Effector memory CD8-positive, alpha-beta T cell (primary cell): ENCODE measurements around the gene NRIP3.
A peak's percentile ranks its signal among the peaks of the same experiment; 100 is the strongest.

Source experiments
- ATAC-seq: fragments of 150-1000 bp; cut with Tn5 transposase; replicated peaks from 2 replicates; pipeline ENCODE4 v1.10.0; 2021; ENCODE audit warnings: mild to moderate bottlenecking, moderate library complexity
- DNase-seq, 3 experiments: peaks; one replicate each; pipeline ENCODE4 v3.0.0; 2021
- H3K27ac Mint-ChIP-seq, 2 donors: one replicate each; pipeline ENCODE4 v1.8.0; 2022; ENCODE audit warnings: mild to moderate bottlenecking in 2 of 2, mixed read lengths in 2 of 2, moderate library complexity in 2 of 2
- H3K27me3 Mint-ChIP-seq, 2 donors: one replicate each; pipeline ENCODE4 v1.8.0; 2022; ENCODE audit warnings: mixed read lengths in 2 of 2
- H3K36me3 Mint-ChIP-seq: one replicate; pipeline ENCODE4 v1.8.0; 2022; ENCODE audit warnings: mild to moderate bottlenecking, moderate library complexity, mixed read lengths; ENCODE audit not compliant: insufficient read depth
- H3K4me1 Mint-ChIP-seq, 2 donors: one replicate each; pipeline ENCODE4 v1.8.0; 2022; ENCODE audit warnings: low read depth in 2 of 2, mixed read lengths in 2 of 2
- H3K4me3 Mint-ChIP-seq, 2 donors: one replicate each; pipeline ENCODE4 v1.8.0; 2022; ENCODE audit warnings: mild to moderate bottlenecking in 2 of 2, mixed read lengths in 2 of 2, moderate library complexity in 2 of 2
- H3K9me3 Mint-ChIP-seq, 2 donors: one replicate each; pipeline ENCODE4 v1.8.0; 2022; ENCODE audit warnings: mixed read lengths in 2 of 2
- total RNA-seq, 9 experiments: gene quantifications; one replicate each; lab custom pipeline; 2026; lab: John Stamatoyannopoulos, UW

Gene NRIP3
- 4.6 to 49.4 (median 10.4) reads per million in 9 experiments for total RNA-seq

GRCh38 chr11:9003573-9004182 lies at the start of gene NRIP3:
TSS of gene NRIP3 (minus strand) at chr11:9004001. CDS start at chr11:9003935, 66 bp downstream.
- DNase-seq = peak; percentile 78 to 82 (median 80)
- peak; percentile 88 for ATAC-seq

GRCh38 chr11:9052316-9052715 lies 48.5 kb upstream of the NRIP3 start:
- Mint-ChIP-seq H3K27ac (no peak overlapping the region), H3K4me1 (no peaks in the 10 kb centered on the region), H3K9me3 (no peaks in the 10 kb centered on the region), H3K4me3 (no peak overlapping the region), H3K27me3 (peaks cover 0 to 10% of the 10 kb centered on the region in 2 donors), H3K36me3 (peaks cover 3% of the 10 kb centered on the region)
- no peak for ATAC-seq
- DNase-seq = no peak

More at GRCh38 chr11:9003573-9004182, at the start of gene NRIP3:
- peaks cover 15 to 18% of the 10 kb centered on the region in 2 donors for H3K27me3 Mint-ChIP-seq
- no peaks in the 10 kb centered on the region for H3K9me3 Mint-ChIP-seq
- H3K36me3 Mint-ChIP-seq = peaks cover 3% of the 10 kb centered on the region
- H3K27ac Mint-ChIP-seq = peak within 1 kb of the TSS in 1 of 2 donors; percentile 70
- H3K4me1 Mint-ChIP-seq = peaks cover 4 to 13% of the 10 kb centered on the region in 2 donors
- H3K4me3 Mint-ChIP-seq = peak within 1 kb of the TSS; percentile 82 to 83

GRCh38 chr11:9049959-9050358 lies 46.2 kb upstream of the NRIP3 start:
- Mint-ChIP-seq H3K4me1 (no peaks in the 10 kb centered on the region), H3K9me3 (no peaks in the 10 kb centered on the region), H3K27ac (no peak overlapping the region), H3K27me3 (no peaks in the 10 kb centered on the region), H3K4me3 (no peak overlapping the region), H3K36me3 (no peaks in the 10 kb centered on the region)
- no peak for DNase-seq
- ATAC-seq = no peak

- no peaks in the 10 kb centered on the region for H3K4me1 Mint-ChIP-seq
- no peak overlapping the region for H3K27ac Mint-ChIP-seq
- ATAC-seq (no peak), DNase-seq (no peak)
- no peaks in the 10 kb centered on the region for H3K9me3 Mint-ChIP-seq
- H3K36me3 Mint-ChIP-seq = no peaks in the 10 kb centered on the region
- H3K27me3 Mint-ChIP-seq = no peaks in the 10 kb centered on the region
- H3K4me3 Mint-ChIP-seq = no peak overlapping the region
Observed at GRCh38 chr11:9047964-9048523, 44.2 kb upstream of the NRIP3 start.

- Mint-ChIP-seq H3K36me3 (no peaks in the 10 kb centered on the region), H3K4me3 (no peak overlapping the region), H3K9me3 (no peaks in the 10 kb centered on the region)
Observed at GRCh38 chr11:9046481-9046880, 42.7 kb upstream of the NRIP3 start.

GRCh38 chr11:9042488-9042887 lies 38.7 kb upstream of the NRIP3 start:
- no peak for DNase-seq
- H3K27ac Mint-ChIP-seq = no peak overlapping the region
- no peak overlapping the region for H3K4me3 Mint-ChIP-seq
- H3K27me3 Mint-ChIP-seq = peaks cover 0 to 11% of the 10 kb centered on the region in 2 donors
- H3K9me3 Mint-ChIP-seq = no peaks in the 10 kb centered on the region
- no peak for ATAC-seq
- H3K36me3 Mint-ChIP-seq = no peaks in the 10 kb centered on the region
- no peaks in the 10 kb centered on the region for H3K4me1 Mint-ChIP-seq

More at GRCh38 chr11:9046481-9046880, 42.7 kb upstream of the NRIP3 start:
- Mint-ChIP-seq H3K4me1 (no peaks in the 10 kb centered on the region), H3K27ac (no peak overlapping the region), H3K27me3 (no peaks in the 10 kb centered on the region)
- no peak for ATAC-seq
- DNase-seq = no peak

GRCh38 chr11:9041747-9042146 lies 37.9 kb upstream of the NRIP3 start:
- Mint-ChIP-seq H3K4me1 (no peaks in the 10 kb centered on the region), H3K4me3 (no peak overlapping the region), H3K36me3 (no peaks in the 10 kb centered on the region), H3K9me3 (no peaks in the 10 kb centered on the region), H3K27ac (no peak overlapping the region), H3K27me3 (peaks cover 0 to 11% of the 10 kb centered on the region in 2 donors)
- ATAC-seq (no peak), DNase-seq (no peak)

- ATAC-seq = no peak
Observed at GRCh38 chr11:9040410-9040809, 36.6 kb upstream of the NRIP3 start.

GRCh38 chr11:9039863-9040262 lies 36.1 kb upstream of the NRIP3 start:
- no peaks in the 10 kb centered on the region for H3K9me3 Mint-ChIP-seq
- ATAC-seq (no peak), DNase-seq (no peak)
- H3K27me3 Mint-ChIP-seq = peaks cover 0 to 11% of the 10 kb centered on the region in 2 donors
- H3K4me3 Mint-ChIP-seq = no peak overlapping the region
- H3K4me1 Mint-ChIP-seq = no peaks in the 10 kb centered on the region
- no peaks in the 10 kb centered on the region for H3K36me3 Mint-ChIP-seq
- no peak overlapping the region for H3K27ac Mint-ChIP-seq

More at GRCh38 chr11:9040410-9040809, 36.6 kb upstream of the NRIP3 start:
- DNase-seq = no peak
- H3K27me3 Mint-ChIP-seq = peaks cover 0 to 11% of the 10 kb centered on the region in 2 donors
- no peaks in the 10 kb centered on the region for H3K9me3 Mint-ChIP-seq
- H3K27ac Mint-ChIP-seq = no peak overlapping the region
- H3K4me3 Mint-ChIP-seq = no peak overlapping the region
- H3K4me1 Mint-ChIP-seq = no peaks in the 10 kb centered on the region
- H3K36me3 Mint-ChIP-seq = no peaks in the 10 kb centered on the region

GRCh38 chr11:9039198-9039597 lies 35.4 kb upstream of the NRIP3 start:
- no peak for DNase-seq
- Mint-ChIP-seq H3K27ac (no peak overlapping the region), H3K27me3 (peaks cover 0 to 14% of the 10 kb centered on the region in 2 donors), H3K4me3 (no peak overlapping the region), H3K4me1 (no peaks in the 10 kb centered on the region), H3K36me3 (no peaks in the 10 kb centered on the region), H3K9me3 (no peaks in the 10 kb centered on the region)
- ATAC-seq = no peak

- H3K36me3 Mint-ChIP-seq = no peaks in the 10 kb centered on the region
- H3K27ac Mint-ChIP-seq = no peak overlapping the region
- H3K9me3 Mint-ChIP-seq = no peaks in the 10 kb centered on the region
- ATAC-seq (no peak), DNase-seq (no peak)
- H3K4me3 Mint-ChIP-seq = no peak overlapping the region
- peaks cover 0 to 17% of the 10 kb centered on the region in 2 donors for H3K27me3 Mint-ChIP-seq
- H3K4me1 Mint-ChIP-seq = no peaks in the 10 kb centered on the region
Observed at GRCh38 chr11:9038541-9038940, 34.7 kb upstream of the NRIP3 start.

- H3K9me3 Mint-ChIP-seq = no peaks in the 10 kb centered on the region
- ATAC-seq (no peak), DNase-seq (no peak)
- peaks cover 0 to 2% of the 10 kb centered on the region in 2 donors for H3K4me1 Mint-ChIP-seq
- H3K27me3 Mint-ChIP-seq = peaks cover 0 to 17% of the 10 kb centered on the region in 2 donors
- no peak overlapping the region for H3K27ac Mint-ChIP-seq
- H3K36me3 Mint-ChIP-seq = no peaks in the 10 kb centered on the region
- no peak overlapping the region for H3K4me3 Mint-ChIP-seq
Observed at GRCh38 chr11:9037963-9038362, 34.2 kb upstream of the NRIP3 start.

GRCh38 chr11:9037046-9037780 lies 33.4 kb upstream of the NRIP3 start:
- Mint-ChIP-seq H3K4me1 (peaks cover 0 to 2% of the 10 kb centered on the region in 2 donors), H3K9me3 (no peaks in the 10 kb centered on the region), H3K4me3 (no peak overlapping the region), H3K27me3 (peaks cover 0 to 17% of the 10 kb centered on the region in 2 donors), H3K36me3 (no peaks in the 10 kb centered on the region), H3K27ac (no peak overlapping the region)
- ATAC-seq = no peak
- no peak for DNase-seq

- ATAC-seq (no peak), DNase-seq (no peak)
- no peak overlapping the region for H3K27ac Mint-ChIP-seq
- peaks cover 6 to 9% of the 10 kb centered on the region in 2 donors for H3K27me3 Mint-ChIP-seq
- H3K36me3 Mint-ChIP-seq = no peaks in the 10 kb centered on the region
- H3K4me3 Mint-ChIP-seq = no peak overlapping the region
- peaks cover 0 to 2% of the 10 kb centered on the region in 2 donors for H3K4me1 Mint-ChIP-seq
- H3K9me3 Mint-ChIP-seq = no peaks in the 10 kb centered on the region
Observed at GRCh38 chr11:9030601-9031000, 26.8 kb upstream of the NRIP3 start.
